H7 (cell line): ENCODE data around the gene B2M. TPM values are rescaled to one million over a fixed set of nuclear protein-coding genes. Genes with fewer than 3 reads are reported as not detected.

Experiments used
- DNase-seq: peaks from one replicate; pipeline ENCODE4 v3.0.0; 2012
- H3K27me3 ChIP-seq: 2 replicates; pipeline ENCODE4 v1.6.0; 2011; ENCODE audit warnings: mild to moderate bottlenecking, low read length; ENCODE audit not compliant: control insufficient read depth, insufficient read depth
- H3K36me3 ChIP-seq: replicated peaks from 2 replicates; pipeline ENCODE4 v1.5.1; 2011; ENCODE audit warnings: low read length; ENCODE audit not compliant: control insufficient read depth, insufficient read depth
- H3K4me3 ChIP-seq: 2 replicates; pipeline ENCODE4 v1.5.1; 2011; ENCODE audit warnings: low read depth, mild to moderate bottlenecking, control low read depth, low read length, moderate library complexity; ENCODE audit not compliant: insufficient read depth
- total RNA-seq: library from RNA; depleted of rRNA; stranded (reverse); fragments of >200 nt; shearing (Covaris generic); gene quantifications from 2 replicates; pipeline ENCODE4 v1.2.3, GENCODE V29; 2014; rRNA removed

Gene B2M
- total RNA-seq: 194 and 254 TPM in 2 replicates

DNA sequence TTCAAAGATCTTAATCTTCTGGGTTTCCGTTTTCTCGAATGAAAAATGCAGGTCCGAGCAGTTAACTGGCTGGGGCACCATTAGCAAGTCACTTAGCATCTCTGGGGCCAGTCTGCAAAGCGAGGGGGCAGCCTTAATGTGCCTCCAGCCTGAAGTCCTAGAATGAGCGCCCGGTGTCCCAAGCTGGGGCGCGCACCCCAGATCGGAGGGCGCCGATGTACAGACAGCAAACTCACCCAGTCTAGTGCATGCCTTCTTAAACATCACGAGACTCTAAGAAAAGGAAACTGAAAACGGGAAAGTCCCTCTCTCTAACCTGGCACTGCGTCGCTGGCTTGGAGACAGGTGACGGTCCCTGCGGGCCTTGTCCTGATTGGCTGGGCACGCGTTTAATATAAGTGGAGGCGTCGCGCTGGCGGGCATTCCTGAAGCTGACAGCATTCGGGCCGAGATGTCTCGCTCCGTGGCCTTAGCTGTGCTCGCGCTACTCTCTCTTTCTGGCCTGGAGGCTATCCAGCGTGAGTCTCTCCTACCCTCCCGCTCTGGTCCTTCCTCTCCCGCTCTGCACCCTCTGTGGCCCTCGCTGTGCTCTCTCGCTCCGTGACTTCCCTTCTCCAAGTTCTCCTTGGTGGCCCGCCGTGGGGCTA, at the start of gene B2M, which contains the start of gene PATL2:
Gene B2M (plus strand): TSS at position 422 of the 647 bp plus-strand sequence. CDS start 30 bp downstream, at position 452.
Gene PATL2 (minus strand): TSS at position 228 of the 647 bp plus-strand sequence. CDS start 34,833 bp downstream, outside the sequence.
- DNase-seq: peak; percentile 92
- peaks cover 1% of the 10 kb centered on the region; the same call in 1 of the 2 replicates for H3K36me3 ChIP-seq
- peak within 1 kb of the TSS; percentile 85 for H3K4me3 ChIP-seq
- peaks cover 6% of the 10 kb centered on the region for H3K27me3 ChIP-seq

- Histone ChIP-seq H3K36me3 (peaks cover 3% of the 10 kb centered on the region; the same call in 1 of the 2 replicates), H3K4me3 (no peak overlapping the region), H3K27me3 (no peaks in the 10 kb centered on the region)
- no peak for DNase-seq
Observed at GRCh38 chr15:44661576-44661975, 49.7 kb upstream of the B2M start.

DNA sequence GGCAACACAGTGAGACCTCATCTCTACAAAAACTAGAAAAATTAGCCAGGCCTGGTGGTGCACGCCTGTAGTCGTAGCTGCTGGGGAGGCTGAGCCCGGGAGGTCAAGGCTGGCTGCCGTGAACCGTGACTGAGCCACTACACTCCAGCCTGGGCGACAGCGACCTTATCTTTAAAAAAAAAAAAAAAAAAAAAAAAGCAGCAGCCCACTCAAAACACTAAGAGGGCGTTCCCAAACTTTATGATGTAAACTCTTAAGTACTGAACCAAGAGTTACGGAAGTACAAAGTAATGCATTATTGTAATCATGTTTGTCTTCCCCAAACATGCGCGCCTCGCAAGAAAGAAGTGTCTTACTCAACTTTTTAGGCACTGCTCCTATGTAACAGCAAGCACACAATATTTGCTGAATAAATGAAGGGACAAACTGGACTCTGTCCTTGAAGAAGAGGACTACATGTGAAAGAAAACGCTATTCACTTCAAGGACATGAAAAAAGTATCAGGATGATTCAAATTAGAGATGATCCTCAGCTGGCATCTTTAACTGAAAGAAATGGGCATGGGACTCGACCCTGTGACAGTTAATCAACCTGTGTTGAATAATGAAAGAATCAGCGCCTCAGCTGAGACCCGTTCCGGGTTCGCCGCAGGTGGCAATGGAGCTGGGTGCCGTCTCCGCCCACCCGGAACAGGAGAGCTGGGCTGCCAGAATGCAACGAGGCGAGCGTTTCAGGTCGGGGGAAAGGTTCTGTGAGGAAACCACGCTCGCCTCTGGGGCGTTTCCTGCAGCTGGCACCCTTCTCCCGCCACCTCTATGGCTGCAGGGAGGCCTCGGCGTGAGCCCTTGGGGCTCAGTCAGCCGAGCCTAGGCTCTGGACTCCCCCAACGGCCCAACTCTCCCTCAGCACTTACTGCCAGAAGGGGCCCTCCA, 48.6 kb upstream of the B2M start:
- DNase-seq: no peak
- no peaks in the 10 kb centered on the region; the same call in 1 of the 2 replicates for H3K36me3 ChIP-seq

DNA sequence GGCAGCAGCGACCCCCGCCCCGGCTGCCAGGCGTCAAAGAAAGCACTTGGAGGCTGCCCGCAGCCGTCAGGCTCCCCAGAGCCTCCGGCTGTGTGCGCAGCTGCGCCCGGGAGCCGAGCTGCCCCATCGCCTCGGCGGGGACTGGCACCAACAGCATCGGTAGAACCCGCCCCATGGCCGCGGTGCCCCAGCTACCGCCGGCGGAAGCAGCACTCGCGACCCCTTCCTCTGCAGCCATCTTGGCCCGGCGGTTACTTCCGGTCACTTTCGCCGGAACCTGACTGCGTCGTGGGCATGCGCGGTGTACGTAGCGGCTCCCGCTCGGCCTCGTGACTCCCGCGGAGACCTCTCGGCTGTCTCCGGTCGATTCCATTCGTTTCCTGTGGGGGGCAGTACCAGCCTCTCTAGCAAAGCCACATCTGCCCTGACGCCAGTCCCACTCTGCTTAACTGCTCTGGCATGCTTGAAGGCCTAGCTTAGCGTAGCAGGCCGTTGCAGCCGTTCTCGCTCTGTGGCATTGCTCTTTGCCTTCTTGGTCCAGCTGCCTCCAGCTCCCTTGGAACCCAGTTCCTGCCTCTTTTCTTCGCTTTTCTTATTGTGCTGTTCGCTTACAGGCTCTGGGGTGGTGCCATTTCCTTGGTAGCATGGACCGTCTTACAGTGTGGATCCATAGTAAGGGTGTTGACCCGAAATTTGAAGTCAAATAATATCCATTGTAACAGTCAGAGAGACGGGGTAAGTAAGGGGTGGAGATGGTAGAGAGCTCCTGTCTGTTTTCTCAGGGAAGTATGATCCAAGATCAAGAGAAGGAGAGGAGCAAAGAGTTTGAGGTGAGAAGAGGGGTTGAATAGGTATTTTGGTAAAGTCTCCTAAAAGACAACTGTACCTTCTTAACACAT, 47.7 kb upstream of the B2M start, which contains the start of gene SPG11:
Gene SPG11 (minus strand): TSS at position 253 of the 899 bp plus-strand sequence. CDS start 15 bp downstream, at position 238.
- Histone ChIP-seq H3K27me3 (no peaks in the 10 kb centered on the region), H3K36me3 (no peaks in the 10 kb centered on the region; the same call in 1 of the 2 replicates), H3K4me3 (peak within 1 kb of the TSS; percentile 91)
- peak; percentile 93 for DNase-seq

More for the DNA sequence above, 48.6 kb upstream of the B2M start:
- H3K27me3 ChIP-seq: no peaks in the 10 kb centered on the region
- peak overlapping the region; percentile 91 for H3K4me3 ChIP-seq

DNA sequence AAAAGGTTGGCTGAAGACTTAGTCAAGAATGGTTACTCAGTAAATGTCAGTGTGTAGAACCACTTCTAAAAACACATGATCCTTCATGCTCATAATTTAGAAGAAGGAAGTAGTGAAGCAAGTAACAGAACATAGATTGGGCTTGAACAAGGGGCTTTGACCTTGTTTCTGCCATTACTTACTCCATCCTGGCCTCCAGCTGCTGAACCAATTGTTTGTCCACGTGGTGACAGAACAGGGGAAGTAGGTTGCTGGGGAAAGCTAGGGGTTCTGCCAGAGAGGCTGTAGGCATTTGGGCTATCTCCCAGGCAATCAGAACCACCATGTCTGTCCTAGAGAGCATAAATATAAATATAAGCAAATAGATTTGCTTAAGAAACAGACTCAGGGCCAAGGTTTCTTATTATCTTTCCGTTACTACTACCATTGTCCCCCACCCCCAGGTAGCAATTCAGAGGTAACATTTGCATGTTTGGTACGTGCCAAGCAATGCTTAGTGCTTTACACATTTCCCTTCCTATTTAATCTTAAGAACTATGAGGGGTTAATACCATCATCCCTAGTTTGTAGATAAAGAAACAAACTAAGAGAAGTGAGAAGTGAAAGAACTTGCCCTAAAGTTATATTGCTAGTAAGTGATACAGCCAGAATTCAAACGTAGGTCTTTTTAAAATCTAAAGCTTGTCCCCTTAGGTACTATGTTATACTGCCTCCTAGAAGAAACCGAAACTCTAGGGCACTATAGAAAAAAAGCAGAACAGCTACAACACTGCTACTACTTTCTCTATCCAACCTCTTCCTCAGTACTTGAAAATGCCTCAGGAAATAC, 44.9 kb upstream of the B2M start:
- DNase-seq: no peak
- no peaks in the 10 kb centered on the region for H3K27me3 ChIP-seq
- H3K36me3 ChIP-seq: no peaks in the 10 kb centered on the region
- H3K4me3 ChIP-seq: no peak overlapping the region

DNA sequence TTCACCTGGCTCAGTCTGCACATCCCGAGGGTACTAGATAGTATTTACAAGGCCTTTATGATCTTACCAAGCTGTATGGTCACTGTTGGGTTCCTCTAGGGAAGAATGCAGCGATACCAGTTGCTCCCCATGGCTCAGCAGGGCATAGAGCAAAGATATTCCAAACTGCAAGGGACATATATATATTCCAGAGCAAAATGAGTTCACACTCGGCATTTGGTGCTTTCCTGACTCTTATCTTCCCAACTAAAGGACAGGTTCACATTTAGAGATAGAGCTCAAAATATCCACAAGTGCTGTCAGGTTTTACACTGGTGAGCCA, 44.3 kb upstream of the B2M start:
- DNase-seq: no peak
- Histone ChIP-seq H3K4me3 (no peak overlapping the region), H3K36me3 (no peaks in the 10 kb centered on the region), H3K27me3 (no peaks in the 10 kb centered on the region)

- Histone ChIP-seq H3K4me3 (no peak overlapping the region), H3K27me3 (no peaks in the 10 kb centered on the region), H3K36me3 (no peaks in the 10 kb centered on the region)
- no peak for DNase-seq
Observed at GRCh38 chr15:44668921-44669320, 42.4 kb upstream of the B2M start.

- no peak for DNase-seq
- H3K36me3 ChIP-seq: no peaks in the 10 kb centered on the region
- H3K4me3 ChIP-seq: no peak overlapping the region
- H3K27me3 ChIP-seq: no peaks in the 10 kb centered on the region
Observed at GRCh38 chr15:44670087-44670950, 41.0 kb upstream of the B2M start.

DNA sequence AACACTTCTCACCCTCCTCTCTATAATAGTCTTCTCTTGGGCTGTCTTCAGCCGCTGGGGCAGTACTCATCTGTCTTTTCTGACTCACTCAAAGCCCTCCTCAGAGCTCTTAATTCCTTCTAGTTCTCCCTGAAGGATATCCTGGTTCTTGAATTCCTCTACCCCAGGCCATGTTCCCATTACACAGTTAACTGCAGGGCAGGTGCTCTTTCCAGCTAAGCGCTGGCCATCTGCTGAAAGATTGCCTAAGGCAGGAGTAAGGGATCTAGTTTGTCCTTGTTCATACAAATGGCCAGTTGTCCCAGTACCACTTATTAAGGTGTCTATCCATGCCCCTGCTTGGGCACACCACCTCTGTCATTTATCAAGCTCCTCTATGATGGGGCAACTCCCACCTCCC, 37.7 kb upstream of the B2M start:
- no peaks in the 10 kb centered on the region for H3K27me3 ChIP-seq
- no peak for DNase-seq
- H3K4me3 ChIP-seq: no peak overlapping the region
- H3K36me3 ChIP-seq: no peaks in the 10 kb centered on the region

GRCh38 chr15:44675911-44676310, 35.4 kb upstream of the B2M start:
- Histone ChIP-seq H3K27me3 (no peaks in the 10 kb centered on the region), H3K4me3 (no peak overlapping the region), H3K36me3 (no peaks in the 10 kb centered on the region)
- no peak for DNase-seq

DNA sequence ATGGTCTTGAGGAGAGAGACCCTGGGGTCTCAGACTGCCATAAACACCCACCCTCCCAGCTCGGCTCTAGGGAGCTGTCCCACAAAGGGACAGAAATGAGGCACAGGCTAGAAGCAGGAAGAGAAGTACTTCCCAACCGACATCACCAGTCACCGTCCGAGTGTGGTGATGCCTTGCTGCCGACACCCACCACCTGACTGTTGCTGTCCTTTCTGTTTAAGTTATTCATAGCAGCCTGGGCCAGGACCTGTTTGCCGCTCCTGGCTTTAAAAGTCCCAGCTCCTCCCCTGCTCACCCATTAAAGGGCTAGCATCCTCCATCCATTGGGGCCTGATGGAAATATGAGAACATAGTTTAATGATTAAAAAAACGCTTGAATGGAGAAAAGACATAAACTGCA, 34.6 kb upstream of the B2M start:
- H3K36me3 ChIP-seq: no peaks in the 10 kb centered on the region
- no peak overlapping the region for H3K4me3 ChIP-seq
- DNase-seq: no peak
- no peaks in the 10 kb centered on the region for H3K27me3 ChIP-seq

- Histone ChIP-seq H3K36me3 (no peaks in the 10 kb centered on the region), H3K4me3 (no peak overlapping the region), H3K27me3 (no peaks in the 10 kb centered on the region)
- no peak for DNase-seq
Observed at GRCh38 chr15:44682211-44682610, 29.1 kb upstream of the B2M start.
